ENCODE measurements around the gene TAS2R8. TPM values are rescaled to one million over a fixed set of nuclear protein-coding genes. Genes with fewer than 3 reads are reported as not detected.

The TAS2R8 gene
- total RNA-seq, 1 experiment from 2014 or later: not detected

- TF ChIP-seq ZNF232 (CRISPR knock-in tag; IDR thresholded peaks at IDR 0.05): no peak
- no peak for TF ChIP-seq MYBL2 (CRISPR knock-in tag; IDR thresholded peaks at IDR 0.05)
- no peak for TF ChIP-seq ZNF396 (CRISPR knock-in tag; IDR thresholded peaks at IDR 0.05; ENCODE audit: borderline replicate concordance)
- TF ChIP-seq ZNF317 (CRISPR knock-in tag; IDR thresholded peaks at IDR 0.05; ENCODE audit: borderline replicate concordance, low read depth): no peak
- no peak for TF ChIP-seq PRRX2 (CRISPR knock-in tag; IDR thresholded peaks at IDR 0.05)
- no peak for TF ChIP-seq USF1 (CRISPR knock-in tag; IDR thresholded peaks at IDR 0.05)
- TF ChIP-seq ATF1 (CRISPR knock-in tag; IDR thresholded peaks at IDR 0.05): no peak
- TF ChIP-seq, protein P1, sequence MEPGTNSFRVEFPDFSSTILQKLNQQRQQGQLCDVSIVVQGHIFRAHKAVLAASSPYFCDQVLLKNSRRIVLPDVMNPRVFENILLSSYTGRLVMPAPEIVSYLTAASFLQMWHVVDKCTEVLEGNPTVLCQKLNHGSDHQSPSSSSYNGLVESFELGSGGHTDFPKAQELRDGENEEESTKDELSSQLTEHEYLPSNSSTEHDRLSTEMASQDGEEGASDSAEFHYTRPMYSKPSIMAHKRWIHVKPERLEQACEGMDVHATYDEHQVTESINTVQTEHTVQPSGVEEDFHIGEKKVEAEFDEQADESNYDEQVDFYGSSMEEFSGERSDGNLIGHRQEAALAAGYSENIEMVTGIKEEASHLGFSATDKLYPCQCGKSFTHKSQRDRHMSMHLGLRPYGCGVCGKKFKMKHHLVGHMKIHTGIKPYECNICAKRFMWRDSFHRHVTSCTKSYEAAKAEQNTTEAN (CRISPR knock-in tag; IDR thresholded peaks at IDR 0.05): no peak
- no peak for TF ChIP-seq HMGA2 (CRISPR knock-in tag; IDR thresholded peaks at IDR 0.05)
Observed at GRCh38 chr12:10756194-10756593, 50.9 kb downstream of the TAS2R8 start (continued).

Other genes starting within 250 kb of the TAS2R8 start
- 36.1 to 37.0 TPM (median 36.8 TPM) in 3 replicates for gene MAGOHB, start 193.7 kb downstream of the TAS2R8 start, total RNA-seq (2021)
- gene STYK1, start 133.2 kb downstream of the TAS2R8 start, total RNA-seq (2021): 1.6 to 1.9 TPM (median 1.6 TPM) in 3 replicates
- gene YBX3, start 84.0 kb downstream of the TAS2R8 start, total RNA-seq (2021): 396 to 411 TPM (median 409 TPM) in 3 replicates
- gene TAS2R7, start 4.7 kb downstream of the TAS2R8 start, total RNA-seq (2021): not detected in 3 replicates
- gene TAS2R9, start 2.9 kb upstream of the TAS2R8 start, total RNA-seq (2021): not detected in 3 replicates
- not detected in 3 replicates for gene TAS2R10, start 19.1 kb upstream of the TAS2R8 start, total RNA-seq (2021)
- gene PRR4, start 42.2 kb upstream of the TAS2R8 start, total RNA-seq (2021): 0.87 to 2.7 TPM (median 1.6 TPM) in 3 replicates
- 6.7 to 15.1 TPM (median 8.1 TPM) in 3 replicates for gene PRH1, start 77.0 kb upstream of the TAS2R8 start, total RNA-seq (2021)
- 0.37 to 0.62 TPM (median 0.37 TPM) in 3 replicates for gene TAS2R13, start 102.3 kb upstream of the TAS2R8 start, total RNA-seq (2021)
- 0.52 TPM in 1 of 3 replicates, not detected in the others for gene PRH2, start 122.0 kb upstream of the TAS2R8 start, total RNA-seq (2021)
- gene TAS2R14, start 132.0 kb upstream of the TAS2R8 start, total RNA-seq (2021): 1.1 to 1.3 TPM (median 1.1 TPM) in 3 replicates
- gene TAS2R50, start 179.6 kb upstream of the TAS2R8 start, total RNA-seq (2021): 0.25 to 0.73 TPM (median 0.59 TPM) in 3 replicates
- 0.73 to 0.81 TPM (median 0.73 TPM) in 3 replicates for gene TAS2R20, start 191.0 kb upstream of the TAS2R8 start, total RNA-seq (2021)
- 1.0 to 1.4 TPM (median 1.1 TPM) in 3 replicates for gene TAS2R19, start 215.3 kb upstream of the TAS2R8 start, total RNA-seq (2021)
- 1.2 to 2.0 TPM (median 1.9 TPM) in 3 replicates for gene TAS2R31, start 224.1 kb upstream of the TAS2R8 start, total RNA-seq (2021)